ENCODE measurements around the gene PRR13. TPM values are rescaled to one million over a fixed set of nuclear protein-coding genes. Genes with fewer than 3 reads are reported as not detected.
"Not testable (repeated sequence)": the region's sequence is repeated elsewhere in the genome, so short reads cannot be mapped to it uniquely, and the experiment has no call there.

The PRR13 gene
- total RNA-seq, 1 experiment from 2014 or later: 180 TPM

DNA sequence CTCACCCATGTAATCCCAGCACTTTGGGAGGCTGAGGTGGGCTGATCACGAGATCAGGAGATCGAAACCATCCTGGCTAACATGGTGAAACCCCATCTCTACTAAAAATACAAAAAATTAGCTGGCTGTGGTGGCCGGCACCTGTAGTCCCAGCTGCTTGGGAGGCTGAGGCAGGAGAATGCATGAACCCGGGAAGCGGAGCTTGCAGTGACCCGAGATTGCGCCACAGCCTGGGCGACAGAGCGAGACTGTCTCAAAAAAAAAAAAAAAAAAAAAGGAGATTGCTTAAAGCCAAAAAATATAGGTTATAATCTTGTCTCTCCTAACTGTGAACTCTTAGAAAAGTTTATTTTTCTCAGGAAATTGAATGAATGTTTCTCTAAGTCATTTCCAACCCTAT, 6.2 kb upstream of the PRR13 start:
- DNase-seq (ENCODE audit: low spot score): not testable (repeated sequence)

DNA sequence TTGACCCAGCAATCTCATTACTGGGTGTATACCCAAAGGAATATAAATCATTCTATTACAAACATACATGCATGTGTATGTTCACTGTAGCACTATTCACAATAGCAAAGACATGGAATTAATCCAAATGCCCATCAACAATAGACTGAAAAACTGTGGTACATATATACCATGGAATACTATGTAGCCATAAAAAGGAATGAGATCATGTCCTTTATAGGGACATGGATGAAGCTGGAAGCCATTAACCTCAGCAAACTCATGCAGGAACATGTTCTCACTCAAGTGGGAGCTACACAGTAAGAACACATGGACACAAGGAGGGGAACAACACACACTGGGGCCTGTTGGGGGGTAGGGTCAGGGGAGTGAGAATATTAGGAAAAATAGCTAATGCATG, 2.0 kb upstream of the PRR13 start:
- not testable (repeated sequence) for DNase-seq (ENCODE audit: low spot score)

DNA sequence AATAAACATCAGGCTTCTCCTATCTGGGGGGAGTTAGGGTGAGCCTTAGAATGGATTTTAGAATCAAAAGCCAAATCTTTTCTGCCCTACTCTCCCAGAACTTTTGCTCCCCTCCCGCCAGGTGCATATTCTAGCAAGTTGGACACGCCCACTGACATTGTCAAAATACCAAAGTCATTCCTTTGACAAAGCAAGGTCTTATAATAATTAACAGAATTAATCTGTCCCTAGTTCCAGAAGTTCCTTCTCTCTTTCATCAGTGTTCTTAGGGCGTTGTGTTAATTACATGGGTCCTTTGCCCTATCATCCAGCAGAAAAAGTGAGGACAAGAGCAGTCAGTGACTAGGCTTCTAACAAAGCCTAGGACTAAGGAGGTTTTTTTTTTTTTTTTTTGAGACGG, 2.4 kb downstream of the PRR13 start:
- no peak for DNase-seq (ENCODE audit: low spot score)

DNA sequence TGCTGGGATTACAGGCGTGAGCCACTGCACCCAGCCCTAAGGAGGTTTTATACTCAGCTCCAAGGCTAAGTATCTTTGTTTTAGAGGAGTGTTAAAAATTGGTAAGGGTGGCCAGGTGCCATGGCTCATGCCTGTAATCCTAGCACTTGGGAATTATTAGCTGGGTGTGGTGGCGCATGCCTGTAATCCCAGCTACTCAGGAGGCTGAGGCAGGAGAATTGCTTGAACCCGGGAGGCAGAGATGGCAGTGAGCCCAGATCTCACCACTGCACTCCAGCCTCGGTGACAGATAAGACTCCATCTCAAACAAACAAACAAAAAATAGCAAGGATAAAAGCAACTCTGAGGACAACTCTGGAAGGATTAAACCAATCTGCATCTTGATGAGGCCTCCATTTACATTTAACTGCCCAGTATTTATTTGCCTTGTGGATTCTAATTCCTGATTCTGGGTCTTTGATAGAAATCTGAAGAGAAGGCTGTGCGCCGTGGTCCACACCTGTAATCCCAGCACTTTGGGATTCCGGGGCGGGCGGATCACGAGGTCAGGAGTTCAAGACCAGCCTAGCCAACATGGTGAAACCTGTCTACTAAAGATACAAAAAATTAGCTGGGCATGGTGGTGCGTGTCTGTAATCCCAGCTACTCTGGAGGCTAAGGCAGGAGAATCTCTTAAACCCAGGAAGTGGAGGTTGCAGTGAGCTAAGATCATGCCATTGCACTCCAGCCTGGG, 3.2 kb downstream of the PRR13 start:
- not testable (repeated sequence) for DNase-seq (ENCODE audit: low spot score)

DNA sequence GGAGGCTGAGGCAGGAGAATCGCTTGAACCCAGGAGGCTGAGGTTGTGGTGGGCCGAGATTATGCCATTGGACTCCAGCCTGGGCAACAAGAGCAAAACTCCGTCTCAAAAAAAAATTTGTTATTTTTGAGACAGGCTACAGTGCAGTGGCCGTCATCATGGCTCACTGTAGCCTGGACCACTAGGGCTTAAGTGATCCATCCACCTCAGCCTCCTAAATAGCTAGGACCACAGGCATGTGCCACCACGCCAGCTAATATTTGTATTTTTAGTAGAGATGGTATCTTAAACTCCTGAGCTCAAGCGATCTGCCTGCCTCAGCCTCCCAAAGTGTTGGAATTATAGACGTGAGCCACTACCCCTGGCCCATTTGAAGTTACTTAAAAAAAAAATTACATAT, 9.4 kb downstream of the PRR13 start:
- DNase-seq (ENCODE audit: low spot score): no peak

DNA sequence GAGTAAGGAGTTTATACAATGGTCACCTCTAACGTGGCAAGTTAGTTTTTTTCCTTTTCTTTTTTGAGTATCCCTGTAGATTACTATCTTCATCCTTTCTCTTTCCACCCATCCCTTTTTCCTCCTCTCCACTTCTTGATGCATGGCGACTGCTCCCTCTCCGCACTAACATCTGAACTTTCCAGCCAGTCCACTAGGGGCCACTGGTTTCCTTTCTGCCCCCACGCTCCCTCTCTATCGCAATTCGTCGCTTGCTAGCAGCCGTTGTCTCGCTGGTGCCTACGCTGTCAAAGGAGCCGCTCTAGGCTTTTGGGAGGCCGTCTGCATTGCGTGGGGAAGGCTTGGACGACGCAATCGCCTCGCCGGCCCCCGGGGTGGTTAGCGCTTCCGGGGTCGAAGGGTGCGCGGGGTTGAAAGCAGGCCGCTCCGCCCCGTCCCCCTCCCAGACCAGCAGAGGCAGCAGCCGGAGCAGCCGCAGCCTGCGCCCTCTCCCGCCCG, 10.2 kb downstream of the PRR13 start, which contains the start of gene PCBP2:
Gene PCBP2, plus strand, starts transcription at position 442 of the 498 bp plus-strand sequence. CDS start 2,699 bp downstream, outside the sequence.
- peak; percentile 98 for DNase-seq (ENCODE audit: low spot score)

DNA sequence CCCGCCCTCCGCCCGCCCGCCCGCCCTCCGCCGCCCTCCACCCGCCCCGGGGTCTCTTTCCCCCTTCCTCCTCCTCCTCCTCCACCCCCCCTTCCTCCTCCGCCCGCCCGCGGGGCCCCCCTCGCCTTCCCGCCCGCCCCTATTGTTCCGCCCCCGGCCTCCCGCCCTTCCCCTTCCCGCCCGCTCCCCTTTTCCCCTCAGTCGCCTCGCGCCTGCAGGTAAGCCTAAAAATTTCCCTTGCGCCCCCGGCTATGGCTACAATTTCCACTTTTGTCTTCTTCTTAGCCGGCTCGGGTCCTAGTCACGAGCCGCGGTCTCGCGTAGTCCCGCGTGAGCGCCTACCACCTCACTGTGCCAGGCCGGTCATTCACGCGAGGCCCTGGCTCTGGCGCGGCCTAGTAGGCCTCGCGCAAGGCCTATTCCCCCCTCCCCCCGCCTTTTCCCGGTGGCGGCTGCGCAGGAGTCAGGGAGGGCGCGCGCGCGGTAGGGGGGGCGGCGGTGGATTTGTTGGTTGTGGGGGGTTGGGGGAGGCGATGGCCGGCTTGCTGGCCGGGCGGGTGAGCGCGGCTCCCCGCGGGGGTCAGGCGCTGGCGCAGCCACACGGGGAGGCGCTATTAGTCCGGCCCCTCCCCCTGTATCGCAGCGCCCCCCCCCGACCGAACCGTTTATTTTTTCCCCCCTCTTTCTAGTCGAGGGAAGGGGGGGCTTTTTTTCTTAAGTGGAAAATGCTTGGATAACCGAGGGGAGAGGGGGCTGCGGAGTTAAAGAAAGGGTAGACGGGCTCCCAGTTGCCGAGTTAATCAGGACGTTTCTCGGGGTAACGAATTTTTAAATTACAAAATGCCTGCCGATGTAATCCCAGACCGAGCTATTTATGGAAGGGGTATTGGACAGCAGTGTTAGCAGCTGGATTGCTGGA, 10.9 kb downstream of the PRR13 start:
- peak; percentile 78 for DNase-seq (ENCODE audit: low spot score)

DNA sequence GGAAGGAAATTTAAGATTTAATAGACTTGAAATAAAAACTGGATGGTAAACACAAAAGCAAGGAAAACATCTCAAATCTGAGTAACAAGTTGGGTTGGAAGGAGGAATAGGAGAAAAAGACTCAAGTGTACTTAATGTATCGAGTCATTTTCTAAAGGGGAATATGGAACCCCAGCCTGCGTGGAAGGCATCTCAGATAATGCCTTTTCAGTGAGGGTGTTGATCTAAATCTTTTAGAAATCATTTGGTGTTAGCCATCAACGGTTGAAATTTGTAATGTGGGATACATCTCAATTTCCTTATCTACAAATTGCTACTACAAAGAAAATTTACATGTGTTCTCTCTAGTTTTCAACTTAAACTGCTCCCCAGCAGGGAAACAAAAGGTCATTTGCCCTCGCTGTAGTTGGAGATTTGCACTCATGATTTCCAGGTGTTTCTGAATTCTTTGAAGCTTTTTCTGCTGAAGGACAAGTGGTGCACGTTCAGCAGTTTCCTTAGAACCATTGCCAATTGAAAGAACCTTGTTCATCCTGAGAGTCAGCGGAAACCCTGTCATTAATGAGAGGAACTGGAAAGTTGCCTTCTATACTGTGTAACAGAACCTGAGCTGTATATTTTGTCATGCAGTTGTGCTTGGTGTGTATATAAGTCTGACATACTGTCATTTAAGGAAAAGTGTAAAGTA, 12.6 kb downstream of the PRR13 start:
- no peak for DNase-seq (ENCODE audit: low spot score)

DNA sequence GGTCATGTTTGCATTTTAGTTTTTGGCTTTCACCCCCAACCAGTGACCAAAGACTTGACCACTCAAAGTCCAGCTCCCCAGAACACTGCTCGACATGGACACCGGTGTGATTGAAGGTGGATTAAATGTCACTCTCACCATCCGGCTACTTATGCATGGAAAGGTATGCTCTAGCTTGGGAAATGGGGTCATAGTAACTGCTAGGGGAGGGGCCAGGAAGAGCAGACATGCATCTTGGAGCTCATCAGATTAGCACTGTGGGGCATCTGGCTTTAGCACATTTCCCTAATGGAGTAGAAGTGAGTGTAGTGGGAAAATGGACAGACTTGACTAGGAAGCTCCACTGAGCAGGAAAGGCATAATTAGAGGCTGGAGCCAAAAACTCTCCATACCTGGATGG, 13.2 kb downstream of the PRR13 start:
- no peak for DNase-seq (ENCODE audit: low spot score)

DNA sequence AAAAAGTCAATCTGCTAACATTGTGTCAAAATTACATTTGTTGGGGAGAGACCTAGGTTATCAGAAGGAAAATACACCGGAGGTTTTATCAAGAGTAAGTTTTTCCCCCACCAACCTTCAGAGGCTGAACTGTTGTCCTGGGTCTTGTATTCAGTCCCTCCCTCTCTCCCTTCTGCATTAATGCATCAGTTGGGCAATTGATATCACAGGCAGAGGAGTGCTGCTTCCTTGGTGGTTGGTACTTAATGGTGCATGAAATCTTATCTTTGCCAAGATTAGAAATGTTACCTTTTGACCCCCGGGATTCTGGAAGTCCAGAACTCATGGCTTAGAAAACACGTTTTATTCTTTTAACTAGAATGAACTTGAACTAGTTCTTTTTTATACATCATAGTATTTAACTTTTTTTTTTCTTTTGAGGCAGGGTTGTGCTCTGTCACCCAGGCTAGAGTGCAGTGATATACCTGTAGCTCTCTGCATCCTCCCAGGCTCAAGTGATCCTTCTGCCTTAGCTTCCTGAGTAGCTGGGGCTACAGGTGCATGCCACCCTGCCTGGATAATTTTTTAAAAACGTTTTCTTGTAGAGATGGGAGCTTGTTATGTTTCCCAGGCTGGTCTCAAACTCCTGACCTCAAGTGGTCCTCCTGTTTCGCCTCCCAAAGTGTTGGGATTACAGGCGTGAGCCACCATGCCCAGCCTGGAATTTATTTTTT, 15.3 kb downstream of the PRR13 start:
- DNase-seq (ENCODE audit: low spot score): no peak

DNA sequence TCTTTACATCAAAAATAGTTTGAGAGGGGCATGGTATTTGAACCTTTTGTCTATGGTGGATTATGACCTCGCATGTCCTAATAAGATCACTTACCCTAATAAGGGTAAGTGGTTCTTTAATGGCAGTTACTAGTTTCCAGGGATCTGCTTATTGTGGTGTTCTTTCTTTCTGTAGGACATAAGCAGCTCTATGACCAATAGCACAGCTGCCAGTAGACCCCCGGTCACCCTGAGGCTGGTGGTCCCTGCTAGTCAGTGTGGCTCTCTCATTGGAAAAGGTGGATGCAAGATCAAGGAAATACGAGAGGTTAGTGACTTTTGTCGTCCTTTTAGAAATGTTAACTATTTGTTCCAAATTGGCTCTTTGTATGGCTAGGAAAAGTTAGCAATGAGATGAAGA, 17.6 kb downstream of the PRR13 start:
- no peak for DNase-seq (ENCODE audit: low spot score)

DNA sequence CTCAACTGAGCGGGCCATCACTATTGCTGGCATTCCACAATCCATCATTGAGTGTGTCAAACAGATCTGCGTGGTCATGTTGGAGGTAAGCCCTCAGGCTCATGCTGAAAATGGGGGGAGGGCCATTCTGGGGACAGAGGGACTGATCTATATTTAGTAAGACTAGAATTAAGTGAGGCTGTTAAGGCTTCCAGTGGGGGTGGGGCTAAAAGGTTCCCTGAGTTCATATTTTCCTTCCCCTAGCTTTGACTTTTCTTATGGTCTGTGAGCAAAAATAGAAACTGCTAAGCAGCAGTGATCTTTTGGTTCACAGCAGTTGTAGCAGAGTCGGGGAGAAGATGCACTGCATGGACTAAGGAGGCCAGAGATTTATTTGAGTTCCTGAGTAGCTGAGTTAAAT, 19.5 kb downstream of the PRR13 start:
- no peak for DNase-seq (ENCODE audit: low spot score)

DNA sequence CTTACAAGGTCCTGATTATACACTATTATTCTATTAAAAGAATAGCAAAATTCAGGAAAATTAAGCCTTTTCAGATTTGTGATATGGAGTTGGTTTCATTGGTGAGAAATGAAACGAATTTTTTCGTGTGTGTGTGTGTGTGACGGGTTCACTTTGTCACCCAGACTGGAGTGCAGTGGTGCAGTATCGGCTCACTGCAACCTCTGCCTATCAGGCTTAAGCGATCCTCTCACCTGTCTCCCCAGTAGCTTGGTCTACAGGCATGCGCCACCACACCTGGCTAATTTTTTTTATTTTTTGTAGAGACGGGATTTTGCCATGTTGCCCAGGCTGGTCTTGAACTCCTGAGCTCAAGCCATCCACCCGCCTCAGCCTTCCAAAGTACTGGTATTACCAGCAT, 20.1 kb downstream of the PRR13 start:
- no peak for DNase-seq (ENCODE audit: low spot score)

DNA sequence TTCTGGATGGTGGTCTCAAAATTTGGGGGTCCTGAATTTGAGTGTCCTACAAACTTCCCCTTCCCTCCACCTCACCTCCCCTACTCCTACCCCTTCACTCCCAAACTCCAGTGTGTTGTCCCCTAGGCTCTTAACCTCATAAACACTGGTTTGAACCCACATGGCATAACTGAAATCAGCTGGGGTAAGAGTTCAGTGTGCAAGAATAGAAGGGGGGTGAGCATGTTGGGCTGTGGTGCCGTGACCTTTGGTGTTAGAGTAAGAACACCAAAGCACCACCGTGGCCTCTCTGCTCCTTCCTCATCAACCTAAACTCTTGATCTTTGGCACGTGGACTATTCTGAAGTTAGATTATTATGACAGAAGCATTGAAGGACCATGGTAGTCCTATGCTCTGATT, 21.4 kb downstream of the PRR13 start:
- DNase-seq (ENCODE audit: low spot score): no peak

DNA sequence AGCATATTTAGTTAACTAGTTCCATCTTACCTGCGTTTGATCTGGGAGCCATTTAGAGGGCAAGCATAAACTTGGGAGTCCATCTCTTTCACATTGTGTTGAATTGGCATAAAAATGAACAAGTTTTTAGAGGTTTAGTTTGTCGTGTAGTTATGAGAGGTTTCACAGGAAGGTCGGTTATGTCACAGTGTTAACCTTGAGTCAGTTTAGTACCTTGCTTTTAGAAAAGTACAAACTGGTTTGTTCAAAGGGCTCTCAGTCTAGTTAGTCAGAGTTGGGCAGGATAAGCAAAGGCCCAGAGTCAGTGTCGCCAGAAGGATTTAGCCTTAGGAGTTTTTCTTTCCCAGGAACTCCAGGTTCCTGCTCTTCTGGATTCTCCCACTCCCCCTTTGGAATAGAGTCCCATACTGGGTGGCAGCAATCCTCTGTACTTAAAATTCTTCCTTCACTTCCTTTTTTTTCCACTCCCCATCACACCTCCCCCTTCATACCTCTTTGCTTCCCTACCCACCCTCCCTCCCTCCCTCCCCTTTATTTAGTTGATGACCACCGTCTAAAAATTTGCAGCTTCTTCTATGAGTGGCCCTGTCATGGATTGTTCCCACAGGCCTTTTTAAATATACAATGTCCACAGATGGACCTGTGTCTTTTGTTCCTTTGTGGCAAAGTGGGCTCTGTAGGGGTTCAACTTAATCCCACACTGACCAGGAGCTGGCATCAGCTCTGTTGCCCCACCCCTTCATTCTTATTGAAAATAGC, 22.4 kb downstream of the PRR13 start:
- no peak for DNase-seq (ENCODE audit: low spot score)

DNA sequence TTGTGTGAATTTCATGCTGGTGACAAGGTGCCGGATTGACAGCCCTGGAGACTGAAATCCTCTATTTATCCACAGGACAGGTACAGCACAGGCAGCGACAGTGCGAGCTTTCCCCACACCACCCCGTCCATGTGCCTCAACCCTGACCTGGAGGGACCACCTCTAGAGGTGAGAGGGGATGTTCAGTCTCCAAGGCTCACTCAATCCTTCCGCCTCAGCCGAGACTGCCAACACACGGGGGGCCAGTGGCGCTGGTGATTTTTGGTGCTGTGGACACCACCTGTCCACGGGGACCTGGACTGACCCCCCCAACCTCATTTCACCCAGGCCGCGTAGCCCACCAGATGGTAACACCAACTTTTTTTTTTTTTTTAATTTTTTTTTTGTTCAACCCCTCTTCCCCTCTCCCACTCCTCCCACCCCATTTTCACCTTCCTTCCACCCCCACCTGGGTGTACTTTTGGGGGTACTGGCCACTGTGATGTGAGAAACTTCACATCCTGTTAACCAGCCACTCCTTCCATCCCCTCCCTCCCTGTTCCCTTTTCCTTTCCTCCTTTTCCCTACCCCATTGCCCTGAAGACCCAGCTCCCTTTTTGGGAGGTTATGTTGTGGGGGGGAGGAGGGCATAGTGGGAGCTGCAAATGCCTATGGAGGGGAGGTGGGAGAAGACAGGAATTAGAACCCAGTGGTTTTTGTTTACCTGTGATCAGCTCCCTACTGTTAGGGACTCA, 23.3 kb downstream of the PRR13 start:
- DNase-seq (ENCODE audit: low spot score): no peak

DNA sequence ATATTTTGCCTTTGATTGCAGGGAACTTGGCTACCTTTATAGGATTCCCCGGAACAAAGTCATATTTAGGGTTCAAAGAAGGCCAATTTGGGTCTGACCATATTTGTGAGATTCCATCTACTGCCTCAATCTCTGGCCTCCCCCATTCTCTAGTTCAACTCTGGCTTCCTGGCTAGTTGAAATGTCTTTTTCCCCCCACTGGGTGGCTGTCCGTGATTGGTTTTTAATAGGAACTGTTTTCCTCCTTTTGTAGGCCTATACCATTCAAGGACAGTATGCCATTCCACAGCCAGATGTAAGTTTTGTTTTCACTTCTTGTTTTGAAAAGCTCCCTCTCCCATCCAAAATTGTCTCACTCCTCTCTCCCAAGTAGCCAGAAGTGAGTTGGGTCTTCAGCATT, 24.1 kb downstream of the PRR13 start:
- no peak for DNase-seq (ENCODE audit: low spot score)

DNA sequence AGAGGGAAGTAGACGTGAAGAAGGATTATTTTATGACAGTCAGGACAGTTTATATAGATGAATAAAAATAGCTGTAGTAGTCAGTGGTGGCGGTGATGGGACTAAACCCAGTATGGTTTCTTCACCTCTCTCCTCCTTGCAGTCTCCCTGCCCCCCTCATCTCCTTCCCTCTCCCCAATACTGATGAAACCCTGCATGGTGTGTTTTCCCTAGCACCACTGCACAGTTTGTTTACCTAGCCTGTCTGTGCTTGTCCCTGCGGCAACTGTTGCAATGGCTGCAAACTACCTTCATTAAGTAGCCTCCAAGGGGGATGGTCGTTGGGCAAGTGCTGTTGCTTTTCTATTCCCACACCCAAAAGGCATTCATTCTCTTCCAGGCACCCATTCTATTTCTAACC, 25.1 kb downstream of the PRR13 start:
- no peak for DNase-seq (ENCODE audit: low spot score)

DNA sequence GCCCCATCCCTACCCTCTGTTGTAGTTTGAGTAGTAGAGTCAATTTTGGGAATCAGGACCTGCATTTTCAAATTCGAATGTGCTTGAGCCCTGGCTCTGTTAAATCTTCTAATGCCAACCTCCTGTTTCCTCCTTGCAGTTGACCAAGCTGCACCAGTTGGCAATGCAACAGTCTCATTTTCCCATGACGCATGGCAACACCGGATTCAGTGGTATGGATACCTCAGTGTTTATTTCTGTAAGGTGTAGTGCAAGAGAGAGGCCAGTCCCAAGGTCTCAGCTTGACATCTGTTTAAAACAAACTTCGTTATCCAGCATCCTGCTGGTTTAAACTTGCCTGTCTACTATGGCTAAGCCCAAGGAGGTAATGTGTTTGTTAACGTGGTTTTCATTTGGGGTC, 25.5 kb downstream of the PRR13 start:
- no peak for DNase-seq (ENCODE audit: low spot score)

DNA sequence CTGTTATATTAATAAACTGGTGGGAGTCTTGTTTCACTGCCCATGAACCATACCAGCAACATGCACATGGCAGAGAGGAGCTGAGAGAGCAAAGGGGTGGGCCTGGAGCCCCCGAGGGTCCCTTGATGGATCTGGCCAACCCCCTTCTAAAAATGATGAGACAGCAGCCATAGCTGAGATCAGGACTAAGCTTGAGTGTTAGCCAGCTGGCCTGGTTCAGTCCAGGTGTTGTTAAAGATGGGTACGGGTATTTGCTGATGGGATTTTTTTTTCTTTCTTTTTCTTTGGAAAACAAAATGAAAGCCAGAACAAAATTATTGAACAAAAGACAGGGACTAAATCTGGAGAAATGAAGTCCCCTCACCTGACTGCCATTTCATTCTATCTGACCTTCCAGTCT, 26.3 kb downstream of the PRR13 start:
- DNase-seq (ENCODE audit: low spot score): no peak
